Stimulated activated CD8-positive, alpha-beta memory T cell treated with anti-CD3 and anti-CD28 coated beads, Interleukin-15, amount 100 ng/mL, for 4 hours (primary cell): ENCODE results near the gene PRXL2B.

ENCODE experiments used
- DNase-seq, 2 donors: peaks; one replicate each; pipeline ENCODE4 v3.0.0-alpha.2; 2020; ENCODE audit warnings: low read depth in 2 of 2

PRXL2B gene

GRCh38 chr1:2635361-2636010, 48.9 kb downstream of the PRXL2B start:
- no peak for DNase-seq

- no peak for DNase-seq
Observed at GRCh38 chr1:2636733-2637132, 50.2 kb downstream of the PRXL2B start.

- DNase-seq, result no peak
Observed at GRCh38 chr1:2637442-2638145, 51.0 kb downstream of the PRXL2B start.

- no peak for DNase-seq
Observed at GRCh38 chr1:2638466-2639115, 52.0 kb downstream of the PRXL2B start.

GRCh38 chr1:2639203-2639602, 52.6 kb downstream of the PRXL2B start:
- no peak for DNase-seq

- DNase-seq, result no peak
Observed at GRCh38 chr1:2639607-2640521, 53.3 kb downstream of the PRXL2B start.

- DNase-seq, result no peak
Observed at GRCh38 chr1:2640626-2641025, 54.0 kb downstream of the PRXL2B start.
